ENCODE measurements around the gene LIF. TPM values are rescaled to one million over a fixed set of nuclear protein-coding genes. Genes with fewer than 3 reads are reported as not detected.

The LIF gene
- total and polyA plus RNA-seq, 4 donors: 0.08 to 0.10 (median 0.09) TPM; not detected in 1

- H3K4me1 ChIP-seq (ENCODE audit: control insufficient read depth in 4 of 4, insufficient read depth in 4 of 4, low read length in 3 of 4): no peaks in the 10 kb centered on the region
- no peak for DNase-seq (ENCODE audit: low spot score)
Measured at GRCh38 chr22:30238136-30238535, 8.4 kb downstream of the LIF start.

GRCh38 chr22:30236875-30237274, 9.7 kb downstream of the LIF start:
- H3K9me3 ChIP-seq (ENCODE audit: control insufficient read depth in 4 of 4, low read length in 3 of 4): no peaks in the 10 kb centered on the region
- no peak overlapping the region for H3K9ac ChIP-seq (ENCODE audit: low read depth in 1 of 2, low read length in 2 of 2)
- no peak for DNase-seq (ENCODE audit: low spot score)
- H3K27ac ChIP-seq (ENCODE audit: low read depth in 1 of 2, low read length in 2 of 2): no peak overlapping the region
- WGBS: 97% methylated on average over 5 of the region's 5 CpGs
- H3K4me3 ChIP-seq (ENCODE audit: low read depth in 1 of 3, low read length in 3 of 3): no peak overlapping the region
- no peaks in the 10 kb centered on the region for H3K27me3 ChIP-seq (ENCODE audit: control insufficient read depth in 4 of 4, insufficient read depth in 4 of 4, low read length in 3 of 4)
- H3K4me1 ChIP-seq (ENCODE audit: control insufficient read depth in 4 of 4, insufficient read depth in 4 of 4, low read length in 3 of 4): no peaks in the 10 kb centered on the region
- H3K36me3 ChIP-seq (ENCODE audit: control insufficient read depth in 4 of 4, insufficient read depth in 3 of 4, low read depth in 1 of 4, low read length in 3 of 4): no peaks in the 10 kb centered on the region
- TF ChIP-seq FOXA2 (IDR thresholded peaks at IDR 0.05): no peak
- TF ChIP-seq SP1 (IDR thresholded peaks at IDR 0.05): no peak
- TF ChIP-seq CTCF (IDR thresholded peaks at IDR 0.05; ENCODE audit: low read depth, low read length, missing input control): no peak
- TF ChIP-seq FOXA1 (IDR thresholded peaks at IDR 0.05): no peak
- TF ChIP-seq ZBTB33 (IDR thresholded peaks at IDR 0.05): no peak

More at GRCh38 chr22:30238136-30238535, 8.4 kb downstream of the LIF start:
- WGBS: 95% methylated on average over 9 of the region's 9 CpGs
- Histone ChIP-seq H3K9ac (ENCODE audit: low read depth in 1 of 2, low read length in 2 of 2) (no peak overlapping the region), H3K4me3 (ENCODE audit: low read depth in 1 of 3, low read length in 3 of 3) (no peak overlapping the region), H3K9me3 (ENCODE audit: control insufficient read depth in 4 of 4, low read length in 3 of 4) (no peaks in the 10 kb centered on the region), H3K27me3 (ENCODE audit: control insufficient read depth in 4 of 4, insufficient read depth in 4 of 4, low read length in 3 of 4) (no peaks in the 10 kb centered on the region), H3K27ac (ENCODE audit: low read depth in 1 of 2, low read length in 2 of 2) (no peak overlapping the region), H3K36me3 (ENCODE audit: control insufficient read depth in 4 of 4, insufficient read depth in 3 of 4, low read depth in 1 of 4, low read length in 3 of 4) (no peaks in the 10 kb centered on the region)
- TF ChIP-seq MAX (IDR thresholded peaks at IDR 0.05) (no peak), TAF1 (conservative IDR thresholded peaks at IDR 0.05) (no peak), REST (IDR thresholded peaks at IDR 0.05) (no peak), FOXA2 (IDR thresholded peaks at IDR 0.05) (no peak), RAD21 (IDR thresholded peaks at IDR 0.05) (no peak), GABPA (IDR thresholded peaks at IDR 0.05 in 1 of 2, conservative IDR thresholded peaks at IDR 0.05 in 1 of 2) (no peak), ATF3 (IDR thresholded peaks at IDR 0.05) (no peak), SP1 (IDR thresholded peaks at IDR 0.05) (no peak)

Data from liver (tissue), 9 donors.